WTC11 (cell line): ENCODE measurements around the gene AGBL1. TPM values are rescaled to one million over a fixed set of nuclear protein-coding genes. Genes with fewer than 3 reads are reported as not detected.

Experiments used
- ATAC-seq: fragments of 200-7000 bp; cut with Tn5 transposase; 2 replicates; pipeline ENCODE4 v1.10.0; 2021; ENCODE audit warnings: mild to moderate bottlenecking, moderate library complexity
- CTCF ChIA-PET: fragments of 300-600 bp; sonication (Branson Sonifier 250); formaldehyde crosslinking; loops from one replicate; lab custom pipeline; 2021; ENCODE audit warnings: antibody characterized with exemption; lab: Charles Lee
- POLR2A ChIA-PET: fragments of 350-600 bp; sonication (Branson Sonifier 250); formaldehyde crosslinking; loops from one replicate; lab custom pipeline; 2021; ENCODE audit warnings: antibody characterized with exemption; lab: Charles Lee
- DNase-seq: peaks from one replicate; pipeline ENCODE4 v3.0.0; 2021; ENCODE audit warnings: low spot score
- H3K27ac Mint-ChIP-seq: 2 replicates; pipeline ENCODE4 v1.8.0; 2021; ENCODE audit warnings: mixed read lengths
- H3K27me3 Mint-ChIP-seq: 2 replicates; pipeline ENCODE4 v1.8.0; 2021; ENCODE audit warnings: low read depth, mild to moderate bottlenecking, moderate library complexity, mixed read lengths
- H3K36me3 Mint-ChIP-seq: 2 replicates; pipeline ENCODE4 v1.8.0; 2021; ENCODE audit warnings: mixed read lengths
- H3K4me1 Mint-ChIP-seq: 2 replicates; pipeline ENCODE4 v1.8.0; 2022; ENCODE audit warnings: mixed read lengths
- H3K4me3 Mint-ChIP-seq: 2 replicates; pipeline ENCODE4 v1.8.0; 2021; ENCODE audit warnings: mild to moderate bottlenecking, moderate library complexity, mixed read lengths
- H3K9me3 Mint-ChIP-seq: 2 replicates; pipeline ENCODE4 v1.8.0; 2021; ENCODE audit warnings: mixed read lengths
- AR ChIP-seq: fragments of 250-450 bp; sonication (Bioruptor Pico); IDR thresholded peaks from 2 replicates; pipeline ENCODE4 v1.9.0; 2021; ENCODE audit warnings: mild to moderate bottlenecking
- ARID4B ChIP-seq: sonication (generic); formaldehyde crosslinking; IDR thresholded peaks from 2 replicates; pipeline ENCODE4 v1.8.0; 2023; ENCODE audit warnings: missing genetic modification reagents, mild to moderate bottlenecking, borderline replicate concordance
- CBFB ChIP-seq: sonication (generic); formaldehyde crosslinking; IDR thresholded peaks from 2 replicates; pipeline ENCODE4 v1.8.1; 2022; ENCODE audit warnings: mild to moderate bottlenecking, low read depth, missing genetic modification reagents
- CTCF ChIP-seq: fragments of 200-600 bp; IDR thresholded peaks from 2 replicates; pipeline ENCODE4 v1.8.0; 2022; ENCODE audit warnings: antibody characterized with exemption
- E2F1 ChIP-seq: sonication (generic); formaldehyde crosslinking; IDR thresholded peaks from 2 replicates; pipeline ENCODE4 v1.8.0; 2022; ENCODE audit warnings: mild to moderate bottlenecking, missing genetic modification reagents
- E2F4 ChIP-seq: sonication (generic); formaldehyde crosslinking; IDR thresholded peaks from 2 replicates; pipeline ENCODE4 v1.8.1; 2022; ENCODE audit warnings: low read depth, mild to moderate bottlenecking, moderate library complexity, missing genetic modification reagents, borderline replicate concordance
- E2F5 ChIP-seq: sonication (generic); formaldehyde crosslinking; IDR thresholded peaks from 2 replicates; pipeline ENCODE4 v1.8.1; 2022; ENCODE audit warnings: mild to moderate bottlenecking, moderate library complexity, missing genetic modification reagents
- ELF4 ChIP-seq: sonication (generic); formaldehyde crosslinking; IDR thresholded peaks from 2 replicates; pipeline ENCODE4 v1.8.1; 2022; ENCODE audit warnings: low read depth, mild to moderate bottlenecking, moderate library complexity, missing genetic modification reagents
- FOXJ3 ChIP-seq: sonication (generic); formaldehyde crosslinking; IDR thresholded peaks from 2 replicates; pipeline ENCODE4 v1.9.0; 2021; ENCODE audit warnings: missing genetic modification reagents, mild to moderate bottlenecking, borderline replicate concordance
- GABPB1 ChIP-seq: sonication (generic); formaldehyde crosslinking; IDR thresholded peaks from 2 replicates; pipeline ENCODE4 v1.8.1; 2023; ENCODE audit warnings: mild to moderate bottlenecking, missing genetic modification reagents
- MLX ChIP-seq: sonication (generic); formaldehyde crosslinking; IDR thresholded peaks from 2 replicates; pipeline ENCODE4 v1.8.1; 2023; ENCODE audit warnings: mild to moderate bottlenecking, missing genetic modification reagents, moderate library complexity
- NFE2L1 ChIP-seq: sonication (generic); formaldehyde crosslinking; IDR thresholded peaks from 2 replicates; pipeline ENCODE4 v1.8.1; 2023; ENCODE audit warnings: missing genetic modification reagents
- NR1H2 ChIP-seq: sonication (generic); formaldehyde crosslinking; IDR thresholded peaks from 2 replicates; pipeline ENCODE4 v1.9.0; 2021; ENCODE audit warnings: mild to moderate bottlenecking, moderate library complexity, missing genetic modification reagents
- NR2C2 ChIP-seq: sonication (generic); formaldehyde crosslinking; IDR thresholded peaks from 2 replicates; pipeline ENCODE4 v1.8.0; 2022; ENCODE audit warnings: mild to moderate bottlenecking, missing genetic modification reagents
- SP1 ChIP-seq: sonication (generic); formaldehyde crosslinking; conservative IDR thresholded peaks from 2 replicates; pipeline ENCODE4 v1.8.1; 2022; ENCODE audit warnings: missing genetic modification reagents
- TP53 ChIP-seq: sonication (generic); formaldehyde crosslinking; IDR thresholded peaks from 2 replicates; pipeline ENCODE4 v1.8.1; 2023; ENCODE audit warnings: mild to moderate bottlenecking, missing genetic modification reagents
- USF2 ChIP-seq: sonication (generic); formaldehyde crosslinking; IDR thresholded peaks from 2 replicates; pipeline ENCODE4 v1.8.1; 2023; ENCODE audit warnings: mild to moderate bottlenecking, missing genetic modification reagents, moderate library complexity
- ZBTB43 ChIP-seq: sonication (generic); formaldehyde crosslinking; IDR thresholded peaks from 2 replicates; pipeline ENCODE4 v1.8.1; 2023; ENCODE audit warnings: mild to moderate bottlenecking, missing genetic modification reagents
- ZNF219 ChIP-seq: sonication (generic); formaldehyde crosslinking; IDR thresholded peaks from 2 replicates; pipeline ENCODE4 v1.8.0; 2023; ENCODE audit warnings: missing genetic modification reagents, mild to moderate bottlenecking, borderline replicate concordance
- ZNF423 ChIP-seq: fragments of 250-450 bp; sonication (Bioruptor Pico); IDR thresholded peaks from 2 replicates; pipeline ENCODE4 v2.1.2; 2022; ENCODE audit warnings: mild to moderate bottlenecking, moderate library complexity
- total RNA-seq: library from RNA; stranded (reverse); gene quantifications from 3 replicates; pipeline ENCODE4 v1.2.3, GENCODE V29; 2021

The AGBL1 gene
- total RNA-seq, 1 experiment from 2014 or later = not detected

GRCh38 chr15:86725628-86726027, 646.0 kb downstream of the AGBL1 start:
- no peak overlapping the region for H3K4me3 Mint-ChIP-seq
- no peaks in the 10 kb centered on the region for H3K36me3 Mint-ChIP-seq
- ChIA-PET POLR2A (no interaction called here), CTCF (no interaction called here)
- no peak for DNase-seq
- ATAC-seq = no peak
- H3K27ac Mint-ChIP-seq = no peak overlapping the region
- no peaks in the 10 kb centered on the region for H3K27me3 Mint-ChIP-seq
- H3K9me3 Mint-ChIP-seq = peaks cover 11% of the 10 kb centered on the region
- no peaks in the 10 kb centered on the region for H3K4me1 Mint-ChIP-seq
- TF ChIP-seq ELF4 (CRISPR knock-in tag) (no peak), CBFB (no peak), AR (CRISPR knock-in tag) (no peak), ZNF219 (CRISPR knock-in tag) (no peak), GABPB1 (CRISPR knock-in tag) (no peak), ARID4B (CRISPR knock-in tag) (no peak), CTCF (no peak), E2F5 (CRISPR knock-in tag) (no peak), ZNF423 (CRISPR knock-in tag) (no peak), E2F1 (no peak), E2F4 (CRISPR knock-in tag) (no peak), MLX (CRISPR knock-in tag) (no peak), USF2 (CRISPR knock-in tag) (no peak), NR2C2 (CRISPR knock-in tag) (no peak), SP1 (CRISPR knock-in tag) (no peak), NFE2L1 (CRISPR knock-in tag) (no peak), ZBTB43 (no peak), FOXJ3 (no peak), TP53 (CRISPR knock-in tag) (no peak), NR1H2 (no peak)
